VCaP (cell line): ENCODE measurements around the gene FAM43A.

Experiments used
- H3K27ac ChIP-seq: fragments of 450-650 bp; 2 replicates; pipeline ENCODE4 v1.5.1; 2017
- CTCF ChIP-seq: fragments of 450-650 bp; conservative IDR thresholded peaks from 2 replicates; pipeline ENCODE4 v1.5.1; 2017; ENCODE audit warnings: mild to moderate bottlenecking, moderate library complexity

Gene FAM43A

DNA sequence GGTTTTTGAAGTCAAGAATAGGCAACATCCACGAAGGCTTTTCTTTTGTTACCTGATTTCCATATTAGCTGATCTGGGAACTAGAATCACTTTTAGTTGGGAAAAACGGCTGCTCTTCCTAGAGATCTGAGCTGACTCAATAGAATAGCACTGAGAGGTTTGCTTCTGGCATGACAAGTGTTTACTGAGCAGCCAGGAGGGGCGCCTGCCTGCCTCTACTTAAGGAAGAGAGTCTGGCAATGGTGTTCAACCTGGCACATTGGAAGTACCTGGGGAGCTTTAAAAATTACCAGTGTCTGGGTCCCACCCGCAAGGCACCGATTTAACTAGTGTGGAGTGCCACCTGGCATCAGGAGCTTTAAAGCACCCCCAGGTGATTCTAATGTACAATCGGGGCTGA lies 34.4 kb downstream of the FAM43A start:
- no peak overlapping the region for H3K27ac ChIP-seq
- no peak for TF ChIP-seq CTCF

DNA sequence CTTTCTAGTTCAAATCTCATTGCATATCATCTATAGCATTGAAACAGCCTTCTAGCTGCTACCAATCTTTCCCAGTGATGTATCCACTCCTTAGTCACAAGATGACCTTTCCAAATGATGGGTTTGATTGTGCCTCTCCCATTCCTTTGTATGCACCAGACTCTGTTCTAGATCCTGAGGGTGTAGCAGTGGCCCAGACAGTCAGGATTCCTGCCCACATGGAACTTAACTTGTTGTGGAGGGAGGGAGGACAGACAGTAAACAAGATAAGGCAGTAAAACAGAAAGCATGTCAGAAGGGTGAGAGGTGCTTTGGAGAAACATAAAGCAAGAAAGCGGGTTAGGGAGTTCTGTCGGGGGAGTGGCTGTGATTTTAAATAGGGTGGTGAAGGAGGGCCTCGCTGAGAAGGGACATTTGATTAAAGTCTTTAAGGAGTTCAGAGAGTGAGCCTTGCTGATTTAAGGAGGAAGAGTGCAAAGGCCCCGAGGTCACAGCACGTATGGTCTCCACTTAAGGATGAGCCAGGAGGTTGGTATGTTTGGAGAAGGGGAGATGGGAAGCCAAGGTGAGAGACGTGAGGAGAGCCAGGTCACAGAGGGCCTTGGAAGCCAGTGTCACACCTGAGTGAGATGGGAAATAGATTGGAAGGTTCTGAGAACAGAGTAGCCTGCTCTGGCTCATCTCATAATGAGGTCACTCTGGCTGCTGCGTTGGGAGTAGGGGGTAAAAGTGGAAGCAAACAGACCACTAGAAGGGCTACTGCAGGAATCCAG lies 38.3 kb downstream of the FAM43A start:
- TF ChIP-seq CTCF = no peak
- H3K27ac ChIP-seq = no peak overlapping the region

DNA sequence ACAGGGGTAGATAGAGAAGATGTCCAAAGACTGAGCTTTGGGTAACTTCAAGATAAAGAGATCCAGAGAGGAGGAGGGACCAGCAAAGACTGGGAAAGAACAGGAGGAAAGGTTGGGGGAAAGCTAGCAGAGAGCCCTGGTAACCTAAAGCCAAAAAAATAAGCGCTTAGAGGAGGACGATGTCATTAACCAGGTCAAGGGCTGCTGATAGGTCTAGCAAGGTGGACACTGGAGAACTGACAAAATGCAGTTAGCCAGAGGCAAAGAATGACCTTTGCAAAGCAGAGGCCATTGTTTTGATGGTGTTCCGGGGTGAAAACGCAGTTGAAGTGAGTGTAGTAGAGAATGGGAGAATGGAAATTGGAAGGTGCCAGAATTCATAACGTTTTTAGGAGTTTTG lies 39.7 kb downstream of the FAM43A start:
- no peak for TF ChIP-seq CTCF
- H3K27ac ChIP-seq = no peak overlapping the region

GRCh38 chr3:194727435-194728128 lies 41.9 kb downstream of the FAM43A start:
- no peak for TF ChIP-seq CTCF
- no peak overlapping the region for H3K27ac ChIP-seq

- no peak overlapping the region for H3K27ac ChIP-seq
- no peak for TF ChIP-seq CTCF
These were observed 43.3 kb downstream of the FAM43A start for GRCh38 chr3:194728986-194729385.

GRCh38 chr3:194730365-194730764 lies 44.7 kb downstream of the FAM43A start:
- no peak for TF ChIP-seq CTCF
- H3K27ac ChIP-seq = no peak overlapping the region

DNA sequence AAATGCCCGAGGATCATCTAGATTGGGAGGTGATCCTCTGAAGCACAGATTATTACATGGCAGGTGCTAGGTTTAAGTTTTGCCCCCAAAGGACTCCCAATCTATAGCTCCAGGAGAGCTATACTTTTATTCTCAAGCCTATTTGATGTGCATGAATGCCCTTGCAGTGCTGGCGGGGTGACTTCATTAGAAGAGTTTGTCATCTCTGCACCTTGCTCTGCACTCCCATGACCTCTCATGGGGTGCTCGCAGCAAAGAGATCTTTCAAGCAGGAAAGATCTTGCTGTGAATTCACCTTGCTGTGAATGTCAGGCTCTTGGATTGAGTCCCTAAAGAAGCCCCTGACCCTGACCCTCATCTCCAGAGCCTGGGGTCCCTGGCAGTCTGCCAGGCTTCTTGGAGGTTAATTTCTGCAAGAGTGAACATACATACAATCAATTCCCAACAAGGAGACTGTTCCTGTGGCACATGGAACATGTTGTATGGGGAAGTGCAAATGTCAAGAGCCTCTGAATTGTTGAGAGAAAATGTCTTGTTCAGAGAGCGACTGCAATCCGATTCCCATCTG lies 45.9 kb downstream of the FAM43A start:
- no peak for TF ChIP-seq CTCF
- H3K27ac ChIP-seq = no peak overlapping the region
